Gastroesophageal sphincter (tissue), 4 donors: ENCODE measurements around the gene SPSB4. TPM values are rescaled to one million over a fixed set of nuclear protein-coding genes. Genes with fewer than 3 reads are reported as not detected.

Experiments used
- ATAC-seq: fragments of 150-250 bp; one replicate; pipeline ENCODE4 v1.9.1; 2016; ENCODE audit warnings: mild to moderate bottlenecking, moderate library complexity
- H3K27ac ChIP-seq, 4 donors: fragments of 200-600 bp; sonication (generic) in 3 of 4; 1 replicate in 3 of 4; 2 replicates in 1 of 4; pipeline ENCODE4 v1.5.1; 2016 to 2019
- H3K27me3 ChIP-seq: fragments of 200-600 bp; sonication (generic); one replicate; pipeline ENCODE4 v1.5.1; 2019
- H3K36me3 ChIP-seq, 2 donors: fragments of 200-600 bp; sonication (generic); one replicate each; pipeline ENCODE4 v1.5.1; 2019; ENCODE audit warnings: control low read depth in 1 of 2
- H3K4me1 ChIP-seq, 3 donors: fragments of 200-600 bp; sonication (generic); 1 replicate in 2 of 3; 2 replicates in 1 of 3; pipeline ENCODE4 v1.5.1; 2016 to 2019; ENCODE audit warnings: control low read depth in 2 of 3
- H3K4me3 ChIP-seq, 2 donors: fragments of 200-600 bp; sonication (generic); one replicate each; pipeline ENCODE4 v1.5.1; 2019; ENCODE audit warnings: mild to moderate bottlenecking in 1 of 2, moderate library complexity in 1 of 2
- H3K9me3 ChIP-seq, 3 donors: fragments of 200-600 bp; sonication (generic); one replicate each; pipeline ENCODE4 v1.5.1; 2017 to 2019; ENCODE audit warnings: control low read depth in 2 of 3
- CTCF ChIP-seq, 4 experiments: fragments of 200-600 bp in 2 of 4; fragments of 450-650 bp in 2 of 4; sonication (generic) in 1 of 4; IDR thresholded peaks; one replicate each; pipeline ENCODE4 v1.5.1; 2017 to 2019; ENCODE audit warnings: antibody characterized with exemption in 4 of 4, mild to moderate bottlenecking in 2 of 4, moderate library complexity in 2 of 4
- EP300 ChIP-seq: sonication (generic); formaldehyde crosslinking; IDR thresholded peaks from one replicate; pipeline ENCODE4 v1.6.1; 2017; ENCODE audit warnings: antibody characterized with exemption, mild to moderate bottlenecking
- POLR2A ChIP-seq, 2 donors: fragments of 450-650 bp; IDR thresholded peaks; one replicate each; pipeline ENCODE4 v1.6.1; 2017; ENCODE audit warnings: antibody characterized with exemption in 2 of 2, mild to moderate bottlenecking in 2 of 2, moderate library complexity in 1 of 2
- POLR2AphosphoS5 ChIP-seq: sonication (generic); formaldehyde crosslinking; IDR thresholded peaks from one replicate; pipeline ENCODE4 v1.6.1; 2017; ENCODE audit warnings: antibody characterized with exemption
- WGBS, 2 donors: methylation state at CpG; one replicate each; pipeline ENCODE4 v1.1.5; 2018; ENCODE audit warnings: low coverage in 1 of 2; 5-methylcytosine and 5-hydroxymethylcytosine counted together
- total RNA-seq, 4 donors: library from RNA; depleted of rRNA; stranded (reverse); fragments of >200 nt; gene quantifications; one replicate each; pipeline ENCODE4 v1.1.0, GENCODE V29; 2016

SPSB4 gene
- total RNA-seq, 4 donors from 2014 or later = 0.22 to 3.4 (median 1.2) TPM

- TF ChIP-seq EP300 (no peak), CTCF (IDR thresholded peaks at IDR 0.05) (no peak), POLR2AphosphoS5 (no peak), POLR2A (IDR thresholded peaks at IDR 0.05) (no peak)
- Histone ChIP-seq H3K36me3 (no peaks in the 10 kb centered on the region), H3K27me3 (no peaks in the 10 kb centered on the region), H3K27ac (no peak overlapping the region), H3K4me1 (no peaks in the 10 kb centered on the region), H3K9me3 (peaks cover 0 to 16% (median 0%) of the 10 kb centered on the region in 3 donors), H3K4me3 (no peak overlapping the region)
- no peak for ATAC-seq
- 74 to 80% methylated on average over 1 to 6 of the region's 9 CpGs for WGBS, 2 donors
Measured at GRCh38 chr3:141127344-141128125, 76.4 kb downstream of the SPSB4 start.

GRCh38 chr3:141128126-141128777, 77.1 kb downstream of the SPSB4 start:
- ATAC-seq = no peak
- TF ChIP-seq CTCF (IDR thresholded peaks at IDR 0.05) = no peak
- TF ChIP-seq POLR2A (IDR thresholded peaks at IDR 0.05) = no peak
- TF ChIP-seq EP300 = no peak
- no peak for TF ChIP-seq POLR2AphosphoS5
- Histone ChIP-seq H3K36me3 (no peaks in the 10 kb centered on the region), H3K4me3 (no peak overlapping the region), H3K4me1 (no peaks in the 10 kb centered on the region), H3K27ac (no peak overlapping the region), H3K27me3 (no peaks in the 10 kb centered on the region), H3K9me3 (peaks cover 0 to 16% (median 0%) of the 10 kb centered on the region in 3 donors)
- WGBS, 2 donors = 70 to 83% methylated on average over 2 to 5 of the region's 5 CpGs

- no peak for ATAC-seq
- Histone ChIP-seq H3K4me3 (no peak overlapping the region), H3K36me3 (no peaks in the 10 kb centered on the region), H3K27ac (peak overlapping the region in 1 of 4 donors; percentile 8), H3K9me3 (peaks cover 0 to 16% (median 0%) of the 10 kb centered on the region in 3 donors), H3K27me3 (no peaks in the 10 kb centered on the region), H3K4me1 (no peaks in the 10 kb centered on the region)
- TF ChIP-seq EP300 (no peak), POLR2AphosphoS5 (no peak), POLR2A (IDR thresholded peaks at IDR 0.05) (no peak)
Measured at GRCh38 chr3:141129049-141129448, 77.9 kb downstream of the SPSB4 start.

GRCh38 chr3:141129541-141130011, 78.4 kb downstream of the SPSB4 start:
- peak; percentile 51 for ATAC-seq
- peaks cover 0 to 16% (median 0%) of the 10 kb centered on the region in 3 donors for H3K9me3 ChIP-seq
- H3K27me3 ChIP-seq = no peaks in the 10 kb centered on the region
- 66 to 74% methylated on average over 6 to 8 of the region's 8 CpGs for WGBS, 2 donors
- TF ChIP-seq POLR2A (IDR thresholded peaks at IDR 0.05) (no peak), EP300 (no peak), CTCF (IDR thresholded peaks at IDR 0.05) (no peak), POLR2AphosphoS5 (no peak)
- no peaks in the 10 kb centered on the region for H3K4me1 ChIP-seq
- no peak overlapping the region for H3K27ac ChIP-seq
- no peak overlapping the region for H3K4me3 ChIP-seq
- no peaks in the 10 kb centered on the region for H3K36me3 ChIP-seq

- Histone ChIP-seq H3K36me3 (no peaks in the 10 kb centered on the region), H3K4me1 (no peaks in the 10 kb centered on the region), H3K27ac (no peak overlapping the region), H3K4me3 (no peak overlapping the region), H3K9me3 (peaks cover 0 to 36% (median 0%) of the 10 kb centered on the region in 3 donors), H3K27me3 (no peaks in the 10 kb centered on the region)
- TF ChIP-seq EP300 (no peak), POLR2AphosphoS5 (no peak), CTCF (IDR thresholded peaks at IDR 0.05) (no peak), POLR2A (IDR thresholded peaks at IDR 0.05) (no peak)
- ATAC-seq = no peak
Measured at GRCh38 chr3:141143517-141143916, 92.4 kb downstream of the SPSB4 start.
